GM12873 (cell line): Measurements from ENCODE around the gene CD226.

ENCODE experiments used
- TF ChIP-seq, protein P1 (sequence below): IDR thresholded peaks from 2 replicates; pipeline ENCODE4 v1.5.1; 2012; ENCODE audit warnings: low read depth, mild to moderate bottlenecking, moderate library complexity, low read length, control low read depth; ENCODE audit not compliant: insufficient read depth; ENCODE audit errors: missing control alignments

Gene CD226

DNA sequence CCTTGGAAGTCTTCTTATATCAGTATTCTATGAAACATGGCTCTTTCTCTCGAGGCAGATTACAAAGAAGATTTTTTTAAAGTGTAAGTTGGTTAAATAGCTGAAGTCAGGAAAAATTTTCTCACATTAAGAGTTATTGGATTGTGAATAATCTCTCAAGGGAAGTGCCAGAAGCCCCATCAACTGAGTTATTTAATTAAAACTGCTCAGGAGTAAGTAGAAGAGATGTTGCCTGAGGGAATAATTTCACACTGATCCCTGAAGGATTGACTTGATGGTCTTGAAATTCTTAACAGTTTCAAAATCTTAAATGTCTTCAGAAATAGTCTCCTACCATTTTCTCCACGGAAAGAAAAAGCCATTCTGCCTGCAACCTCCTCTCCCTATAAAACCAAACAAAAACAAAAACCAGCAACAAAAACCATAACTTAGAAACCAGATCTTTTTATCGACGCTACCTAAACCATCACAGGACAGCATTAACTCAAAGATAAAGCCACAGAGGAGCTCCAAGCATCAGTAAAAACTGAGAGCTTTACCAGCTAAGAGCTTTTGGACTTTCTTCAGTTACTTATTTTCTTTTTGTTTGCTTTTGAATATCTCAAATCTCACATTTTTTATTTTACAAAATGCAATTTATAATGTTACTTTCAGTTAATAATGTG, 12.9 kb downstream of the CD226 start:
- TF ChIP-seq, protein P1, sequence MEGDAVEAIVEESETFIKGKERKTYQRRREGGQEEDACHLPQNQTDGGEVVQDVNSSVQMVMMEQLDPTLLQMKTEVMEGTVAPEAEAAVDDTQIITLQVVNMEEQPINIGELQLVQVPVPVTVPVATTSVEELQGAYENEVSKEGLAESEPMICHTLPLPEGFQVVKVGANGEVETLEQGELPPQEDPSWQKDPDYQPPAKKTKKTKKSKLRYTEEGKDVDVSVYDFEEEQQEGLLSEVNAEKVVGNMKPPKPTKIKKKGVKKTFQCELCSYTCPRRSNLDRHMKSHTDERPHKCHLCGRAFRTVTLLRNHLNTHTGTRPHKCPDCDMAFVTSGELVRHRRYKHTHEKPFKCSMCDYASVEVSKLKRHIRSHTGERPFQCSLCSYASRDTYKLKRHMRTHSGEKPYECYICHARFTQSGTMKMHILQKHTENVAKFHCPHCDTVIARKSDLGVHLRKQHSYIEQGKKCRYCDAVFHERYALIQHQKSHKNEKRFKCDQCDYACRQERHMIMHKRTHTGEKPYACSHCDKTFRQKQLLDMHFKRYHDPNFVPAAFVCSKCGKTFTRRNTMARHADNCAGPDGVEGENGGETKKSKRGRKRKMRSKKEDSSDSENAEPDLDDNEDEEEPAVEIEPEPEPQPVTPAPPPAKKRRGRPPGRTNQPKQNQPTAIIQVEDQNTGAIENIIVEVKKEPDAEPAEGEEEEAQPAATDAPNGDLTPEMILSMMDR = no peak

DNA sequence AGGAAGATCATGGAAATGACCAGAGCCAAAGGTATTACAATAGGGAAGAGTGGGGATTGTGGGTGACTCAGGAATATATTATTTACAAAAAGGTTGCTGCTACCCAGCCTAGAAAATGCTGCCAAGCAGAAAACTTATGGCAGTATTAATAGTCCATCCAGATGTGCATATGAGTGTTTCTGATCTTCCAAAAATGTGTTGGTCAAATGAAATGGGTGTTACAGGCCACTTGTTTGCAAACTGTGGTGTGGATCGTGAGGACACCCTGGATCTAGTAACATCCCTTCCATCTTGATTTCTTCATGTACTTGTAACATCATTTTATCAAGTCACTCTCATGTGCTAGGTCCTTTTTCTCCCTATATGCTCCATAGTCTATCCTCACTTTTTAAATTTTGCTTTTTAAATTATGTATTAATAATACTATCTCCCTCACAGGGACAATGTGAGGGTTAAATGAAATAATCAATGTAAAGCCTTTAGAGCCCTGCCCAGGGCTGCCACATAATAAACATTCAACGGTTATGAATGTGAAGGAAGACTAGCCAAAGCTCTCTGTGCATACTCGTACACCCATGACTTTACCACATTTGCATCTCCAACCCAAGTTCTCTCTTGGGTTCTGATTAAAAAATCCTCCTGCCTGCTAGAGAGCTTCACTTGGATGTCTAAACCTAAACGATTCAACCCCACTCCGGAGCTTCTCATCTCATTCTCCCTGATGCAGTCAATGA, 18.5 kb downstream of the CD226 start:
- TF ChIP-seq, protein P1 = no peak

- TF ChIP-seq, protein P1 = no peak
Measured at GRCh38 chr18:69916412-69916811, 31.3 kb downstream of the CD226 start.

GRCh38 chr18:69908838-69909237, 38.8 kb downstream of the CD226 start:
- TF ChIP-seq, protein P1 = no peak

GRCh38 chr18:69906765-69907164, 40.9 kb downstream of the CD226 start:
- TF ChIP-seq, protein P1 = no peak

- TF ChIP-seq, protein P1 = peak; percentile 18
Measured at GRCh38 chr18:69900941-69901340, 46.7 kb downstream of the CD226 start.

GRCh38 chr18:69898241-69898861, 49.3 kb downstream of the CD226 start:
- TF ChIP-seq, protein P1 = no peak
